Activated CD4-positive, alpha-beta memory T cell treated with anti-CD3 and anti-CD28 coated beads, Interleukin-2, amount 10 ng/mL, durations not matched to agents 7 days and 5 days (primary cell): Measurements from ENCODE around the gene NFASC. TPM values are rescaled to one million over a fixed set of nuclear protein-coding genes. Genes with fewer than 3 reads are reported as not detected.

Experiments
- CTCF ChIA-PET: fragments of 350-600 bp; sonication (Branson Sonifier 250); formaldehyde crosslinking; loops from one replicate; lab custom pipeline; 2021; ENCODE audit warnings: antibody characterized with exemption, inconsistent platforms; lab: Charles Lee
- POLR2A ChIA-PET: fragments of 350-600 bp; sonication (Branson Sonifier 250); formaldehyde crosslinking; loops from one replicate; lab custom pipeline; 2021; ENCODE audit warnings: antibody characterized with exemption; lab: Charles Lee
- DNase-seq: peaks from one replicate; pipeline ENCODE4 v3.0.0-alpha.2; 2020
- H3K27ac Mint-ChIP-seq: one replicate; pipeline ENCODE4 v1.8.0; 2021; ENCODE audit warnings: mild to moderate bottlenecking, mixed read lengths
- H3K27me3 Mint-ChIP-seq: one replicate; pipeline ENCODE4 v1.8.0; 2021; ENCODE audit warnings: mixed read lengths
- H3K36me3 Mint-ChIP-seq: one replicate; pipeline ENCODE4 v1.8.0; 2021; ENCODE audit warnings: low read depth, mixed read lengths
- H3K4me1 Mint-ChIP-seq: one replicate; pipeline ENCODE4 v1.8.0; 2021; ENCODE audit warnings: mixed read lengths
- H3K4me3 Mint-ChIP-seq: one replicate; pipeline ENCODE4 v1.8.0; 2021; ENCODE audit warnings: mild to moderate bottlenecking, mixed read lengths
- H3K9me3 Mint-ChIP-seq: one replicate; pipeline ENCODE4 v1.8.0; 2021; ENCODE audit warnings: mixed read lengths
- total RNA-seq, 2 experiments: library from RNA; stranded (reverse); gene quantifications; one replicate each; pipeline ENCODE4 v1.2.3, GENCODE V29; 2021

The NFASC gene
- total RNA-seq, 2 experiments from 2014 or later: 0.10 to 0.40 TPM

DNA sequence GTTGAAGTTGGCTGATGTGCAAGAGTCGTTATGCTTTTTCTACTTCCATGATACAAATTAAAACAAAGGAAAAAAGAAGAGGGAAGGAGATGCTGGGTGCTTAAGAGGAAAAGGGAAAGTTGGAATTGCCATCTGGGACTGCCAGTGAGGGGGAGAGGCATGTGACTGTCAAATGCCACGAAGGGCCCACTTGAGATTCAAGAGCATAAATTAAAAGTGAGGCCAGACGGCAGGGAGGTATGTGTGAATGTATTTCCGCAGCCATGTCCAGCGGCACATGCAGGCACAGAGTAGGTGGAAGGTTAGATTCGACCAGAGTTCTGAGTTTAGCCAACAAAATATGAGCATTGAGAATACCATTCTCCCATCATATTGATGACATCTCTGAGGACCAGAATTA, 32.0 kb downstream of the NFASC start:
- Mint-ChIP-seq H3K4me3 (no peak overlapping the region), H3K27ac (no peak overlapping the region), H3K36me3 (no peaks in the 10 kb centered on the region), H3K27me3 (peaks cover 46% of the 10 kb centered on the region), H3K4me1 (no peaks in the 10 kb centered on the region), H3K9me3 (no peaks in the 10 kb centered on the region)
- ChIA-PET CTCF (no interaction called here), POLR2A (no interaction called here)
- no peak for DNase-seq

DNA sequence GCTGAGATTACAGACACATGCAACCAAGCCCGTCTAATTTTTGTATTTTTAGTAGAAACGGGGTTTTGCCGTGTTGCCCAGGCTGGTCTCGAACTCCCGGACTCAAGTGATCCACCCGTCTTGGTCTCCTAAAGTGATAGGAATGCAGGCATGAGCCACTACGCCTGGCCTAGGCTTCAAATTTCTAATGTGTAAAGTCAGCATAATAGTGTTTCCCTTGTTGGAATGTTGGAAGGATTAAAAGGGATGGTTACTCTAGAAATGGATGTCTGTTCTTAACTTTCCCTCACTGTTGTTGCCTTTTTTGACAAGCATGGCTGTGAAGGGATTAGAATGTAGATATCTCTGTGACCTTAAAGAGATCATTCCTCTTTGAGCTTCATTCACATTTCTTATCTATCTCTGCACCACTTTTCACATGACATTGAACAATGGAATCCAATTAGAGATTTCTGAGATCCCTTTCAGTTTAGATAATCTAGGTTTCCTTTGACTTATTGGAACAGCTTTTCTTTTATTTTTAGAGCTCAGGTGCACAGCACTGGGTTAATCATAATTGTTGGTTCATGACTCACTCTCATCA, 33.7 kb downstream of the NFASC start:
- CTCF ChIA-PET: interaction anchor here (1.0 kb wide), 1 partner anchor 98 kb away, joined by 3 read pairs; no protein-coding TSS in a partner anchor
- Mint-ChIP-seq H3K36me3 (no peaks in the 10 kb centered on the region), H3K9me3 (no peaks in the 10 kb centered on the region), H3K27me3 (peaks cover 54% of the 10 kb centered on the region), H3K27ac (no peak overlapping the region), H3K4me1 (no peaks in the 10 kb centered on the region), H3K4me3 (no peak overlapping the region)
- POLR2A ChIA-PET: no interaction called here
- DNase-seq: no peak

DNA sequence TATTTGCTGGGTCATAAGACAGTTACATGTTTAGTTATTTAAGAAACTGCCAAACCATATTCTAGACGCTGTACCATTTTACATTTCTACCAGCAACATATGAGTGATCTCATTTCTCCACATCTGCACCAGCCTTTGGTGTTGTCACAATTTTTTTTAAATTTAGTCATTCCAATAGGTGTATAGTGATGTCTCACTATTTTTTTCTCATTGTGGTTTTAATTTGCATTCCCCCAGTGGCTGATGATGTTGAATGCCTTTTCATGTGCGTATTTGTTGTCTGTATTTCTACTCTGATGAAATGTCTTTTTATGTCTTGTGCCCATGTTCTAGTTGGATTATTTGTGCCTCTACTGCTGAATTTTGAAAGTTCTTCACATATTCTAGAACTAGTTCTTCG, 38.4 kb downstream of the NFASC start:
- H3K4me1 Mint-ChIP-seq: no peaks in the 10 kb centered on the region
- POLR2A ChIA-PET: no interaction called here
- no peak overlapping the region for H3K4me3 Mint-ChIP-seq

DNA sequence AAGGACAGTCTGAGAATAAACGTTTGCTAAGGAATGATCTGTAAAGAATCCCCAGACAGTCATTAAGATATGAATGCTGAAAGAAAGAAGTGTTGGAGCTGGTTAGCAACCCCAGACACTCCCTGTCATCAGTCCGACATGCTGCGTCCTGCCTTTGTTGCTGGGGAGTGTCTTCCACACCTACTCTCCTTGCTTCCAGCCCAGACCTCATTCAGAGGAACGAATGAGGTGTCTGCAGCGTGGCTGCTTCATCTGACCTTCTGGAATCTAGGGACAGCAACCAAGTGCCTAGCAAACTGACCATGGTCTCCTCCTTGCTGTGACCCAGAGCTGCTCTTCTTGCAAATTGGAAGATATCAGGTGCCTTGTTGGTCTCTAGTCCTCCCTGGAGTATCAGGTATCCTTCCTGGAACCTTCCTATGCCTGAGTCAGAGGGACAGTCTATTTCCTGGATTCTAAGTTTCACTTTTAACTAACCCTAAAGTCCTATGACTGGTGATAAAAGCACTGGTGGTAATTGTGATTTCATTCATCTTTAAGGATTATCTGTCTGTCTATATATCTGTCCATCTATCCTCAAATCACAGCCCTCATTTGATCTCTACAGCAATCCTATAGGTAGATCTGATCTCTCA, 45.3 kb downstream of the NFASC start:
- CTCF ChIA-PET: no interaction called here
- Mint-ChIP-seq H3K27me3 (peaks cover 10% of the 10 kb centered on the region), H3K27ac (no peak overlapping the region), H3K9me3 (peaks cover 4% of the 10 kb centered on the region), H3K4me1 (peaks cover 2% of the 10 kb centered on the region), H3K36me3 (no peaks in the 10 kb centered on the region), H3K4me3 (no peak overlapping the region)
- POLR2A ChIA-PET: no interaction called here
- no peak for DNase-seq

More for the DNA sequence above, 38.4 kb downstream of the NFASC start:
- no peaks in the 10 kb centered on the region for H3K36me3 Mint-ChIP-seq
- DNase-seq: no peak
- CTCF ChIA-PET: interaction anchor here (1.3 kb wide), 1 partner anchor 10 kb away, joined by 3 read pairs; no protein-coding TSS in a partner anchor
- peaks cover under 1% of the 10 kb centered on the region for H3K9me3 Mint-ChIP-seq
- no peak overlapping the region for H3K27ac Mint-ChIP-seq
- H3K27me3 Mint-ChIP-seq: peaks cover 37% of the 10 kb centered on the region

DNA sequence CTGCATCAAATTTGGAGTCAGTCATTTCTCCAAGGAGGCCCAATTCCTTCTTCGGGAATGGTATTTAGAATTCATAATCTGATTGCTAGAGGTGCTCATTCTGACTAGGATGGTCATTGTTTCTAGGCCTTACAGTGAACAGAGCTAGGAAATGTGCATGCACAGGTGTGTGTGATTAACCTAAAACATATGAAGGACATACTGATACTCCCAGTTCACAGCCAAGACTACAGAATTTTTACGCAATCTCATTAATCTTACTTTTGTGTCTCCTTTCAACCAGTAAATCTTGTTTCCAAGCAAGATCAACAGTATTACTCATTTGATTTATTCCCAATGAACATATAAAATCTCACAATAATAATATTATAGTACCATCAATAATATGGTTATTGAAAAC, 47.1 kb downstream of the NFASC start:
- H3K4me3 Mint-ChIP-seq: no peak overlapping the region
- ChIA-PET POLR2A (no interaction called here), CTCF (interaction anchor here (0.6 kb wide), 1 partner anchor 22 kb away, joined by 3 read pairs; no protein-coding TSS in a partner anchor)
- H3K36me3 Mint-ChIP-seq: no peaks in the 10 kb centered on the region
- H3K4me1 Mint-ChIP-seq: peaks cover 2% of the 10 kb centered on the region
- DNase-seq: no peak
- H3K9me3 Mint-ChIP-seq: peaks cover 4% of the 10 kb centered on the region
- H3K27ac Mint-ChIP-seq: no peak overlapping the region
- peaks cover 7% of the 10 kb centered on the region for H3K27me3 Mint-ChIP-seq

DNA sequence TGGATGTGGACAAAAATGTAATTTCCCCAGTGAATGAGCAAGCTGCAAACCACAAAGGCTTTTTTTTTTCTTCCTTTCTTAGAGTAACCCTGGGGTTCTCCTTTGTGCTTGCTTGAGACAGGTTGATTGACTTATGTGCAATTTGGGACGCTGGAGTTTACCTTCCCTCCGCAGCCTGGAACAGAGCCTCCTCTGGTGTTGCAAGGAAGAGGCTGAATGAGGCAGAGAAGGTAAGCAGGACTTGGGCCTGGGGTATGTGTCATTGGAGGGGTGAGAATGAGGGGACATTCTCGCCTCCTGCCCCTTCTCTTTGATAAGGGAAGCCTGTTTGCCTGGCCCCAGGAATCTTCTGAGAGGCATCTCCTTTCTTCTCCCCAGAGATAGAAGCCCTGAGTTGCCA, 49.8 kb downstream of the NFASC start:
- no peaks in the 10 kb centered on the region for H3K36me3 Mint-ChIP-seq
- no peaks in the 10 kb centered on the region for H3K9me3 Mint-ChIP-seq
- H3K4me3 Mint-ChIP-seq: no peak overlapping the region
- no peak for DNase-seq
- no peak overlapping the region for H3K27ac Mint-ChIP-seq
- ChIA-PET CTCF (interaction anchor here (1.0 kb wide), 1 partner anchor 114 kb away, joined by 3 read pairs; no protein-coding TSS in a partner anchor), POLR2A (no interaction called here)
- H3K27me3 Mint-ChIP-seq: peaks cover 14% of the 10 kb centered on the region
- peaks cover 2% of the 10 kb centered on the region for H3K4me1 Mint-ChIP-seq

DNA sequence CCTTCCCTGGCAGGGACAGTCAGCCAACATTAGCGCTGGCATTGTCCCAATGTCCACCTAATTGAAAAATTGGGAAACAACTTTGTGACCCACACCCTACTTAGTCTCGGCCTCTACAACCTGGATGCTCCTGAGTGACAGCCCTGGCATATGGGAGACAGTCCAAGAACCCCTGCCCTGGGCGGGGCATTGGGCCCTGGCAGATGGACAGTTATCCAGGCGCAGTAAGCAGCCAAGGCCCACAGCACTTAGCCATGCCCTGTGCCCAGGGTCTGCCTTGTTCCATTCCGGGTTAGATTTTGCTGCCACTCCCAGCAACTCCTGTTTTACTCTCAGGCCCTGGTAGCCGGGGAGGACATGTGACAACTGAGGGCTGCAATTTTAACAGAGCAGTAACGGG, 50.3 kb downstream of the NFASC start:
- no peak for DNase-seq
- POLR2A ChIA-PET: no interaction called here
- peaks cover 14% of the 10 kb centered on the region for H3K27me3 Mint-ChIP-seq
- H3K4me1 Mint-ChIP-seq: peaks cover 2% of the 10 kb centered on the region
- no peak overlapping the region for H3K4me3 Mint-ChIP-seq
- no peaks in the 10 kb centered on the region for H3K9me3 Mint-ChIP-seq
- H3K36me3 Mint-ChIP-seq: no peaks in the 10 kb centered on the region
- no peak overlapping the region for H3K27ac Mint-ChIP-seq
- CTCF ChIA-PET: no interaction called here

DNA sequence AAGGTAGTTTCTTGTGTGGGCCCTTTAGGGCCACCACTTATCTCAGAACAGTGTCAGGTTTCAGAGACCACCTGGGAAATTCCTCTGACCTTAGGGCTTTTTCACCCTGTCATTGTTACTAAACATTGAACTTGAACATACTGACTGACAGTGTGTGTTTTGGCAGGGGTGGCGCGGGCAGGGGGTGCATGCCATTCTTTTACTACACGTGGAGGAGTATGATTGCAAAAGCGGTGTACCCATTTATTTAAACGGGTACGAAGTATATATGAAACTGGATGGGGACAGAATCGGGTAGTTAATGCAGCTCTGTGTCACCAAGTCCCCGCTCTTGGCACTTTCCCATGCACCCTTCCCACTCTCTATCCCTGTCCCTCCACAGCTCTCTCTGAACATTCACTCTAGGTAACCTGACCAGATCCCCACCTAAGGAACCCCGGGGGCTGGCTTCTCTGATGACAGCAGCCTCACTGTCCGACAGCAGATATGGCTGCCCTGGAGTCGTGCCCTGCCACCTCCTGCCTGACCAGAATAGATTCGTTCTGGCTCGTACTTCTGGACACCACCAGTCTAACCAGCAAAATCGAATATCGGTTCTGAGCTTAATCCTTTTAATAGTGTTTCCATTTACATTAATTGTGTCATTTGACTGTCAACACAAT, 51.3 kb downstream of the NFASC start:
- no peak overlapping the region for H3K4me3 Mint-ChIP-seq
- DNase-seq: no peak
- no peaks in the 10 kb centered on the region for H3K9me3 Mint-ChIP-seq
- no peaks in the 10 kb centered on the region for H3K4me1 Mint-ChIP-seq
- ChIA-PET POLR2A (no interaction called here), CTCF (no interaction called here)
- H3K27ac Mint-ChIP-seq: no peak overlapping the region
- no peaks in the 10 kb centered on the region for H3K36me3 Mint-ChIP-seq
- peaks cover 14% of the 10 kb centered on the region for H3K27me3 Mint-ChIP-seq

DNA sequence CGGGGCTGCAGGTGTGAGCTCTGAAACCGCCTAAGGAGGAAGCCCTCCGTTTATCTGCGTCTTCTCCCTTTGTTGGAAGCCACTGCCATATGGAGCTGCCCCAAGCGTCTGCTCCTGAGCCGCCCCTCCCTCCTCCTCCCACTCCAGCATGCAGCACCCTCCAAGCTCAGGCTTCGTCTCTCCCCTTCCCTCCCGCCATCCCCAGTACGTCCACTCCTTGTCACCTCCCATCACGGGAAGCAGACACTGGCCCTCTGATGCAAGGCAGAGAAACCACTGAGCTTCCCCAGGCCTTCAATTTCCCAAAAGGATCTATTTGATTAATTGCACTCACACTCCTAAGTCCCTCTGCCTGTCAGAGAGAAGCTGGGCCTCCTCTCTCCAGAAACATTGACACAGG, 52.5 kb downstream of the NFASC start:
- H3K9me3 Mint-ChIP-seq: no peaks in the 10 kb centered on the region
- ChIA-PET POLR2A (no interaction called here), CTCF (interaction anchor here (1.0 kb wide), 1 partner anchor 19 kb away, joined by 3 read pairs; no protein-coding TSS in a partner anchor)
- no peaks in the 10 kb centered on the region for H3K4me1 Mint-ChIP-seq
- H3K4me3 Mint-ChIP-seq: no peak overlapping the region
- no peaks in the 10 kb centered on the region for H3K36me3 Mint-ChIP-seq
- peaks cover 15% of the 10 kb centered on the region for H3K27me3 Mint-ChIP-seq
- DNase-seq: no peak
- no peak overlapping the region for H3K27ac Mint-ChIP-seq

DNA sequence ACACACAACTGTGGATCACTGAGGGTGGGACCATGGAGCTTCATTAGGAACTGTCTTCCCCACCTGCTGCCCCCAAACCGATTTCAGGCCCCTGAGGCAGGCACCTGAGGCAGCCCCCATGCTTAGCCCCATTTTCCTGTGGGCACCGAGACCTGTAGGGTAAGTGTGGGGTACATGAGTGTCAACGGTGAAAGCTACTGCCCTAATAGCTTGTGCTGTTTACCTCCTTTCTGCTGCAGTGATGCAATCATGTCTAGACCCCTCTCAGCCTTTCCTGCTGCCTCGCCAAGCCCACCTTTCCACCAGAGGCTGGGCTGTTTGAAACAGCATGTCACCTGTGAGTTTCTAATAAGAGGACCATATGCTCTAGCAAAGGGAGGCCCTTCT, 53.0 kb downstream of the NFASC start:
- no peaks in the 10 kb centered on the region for H3K4me1 Mint-ChIP-seq
- H3K4me3 Mint-ChIP-seq: no peak overlapping the region
- no peaks in the 10 kb centered on the region for H3K36me3 Mint-ChIP-seq
- peaks cover 15% of the 10 kb centered on the region for H3K27me3 Mint-ChIP-seq
- H3K9me3 Mint-ChIP-seq: no peaks in the 10 kb centered on the region
- POLR2A ChIA-PET: no interaction called here
- CTCF ChIA-PET: interaction anchor here (1.0 kb wide), 1 partner anchor 19 kb away, joined by 3 read pairs; no protein-coding TSS in a partner anchor
- DNase-seq: no peak
- no peak overlapping the region for H3K27ac Mint-ChIP-seq

DNA sequence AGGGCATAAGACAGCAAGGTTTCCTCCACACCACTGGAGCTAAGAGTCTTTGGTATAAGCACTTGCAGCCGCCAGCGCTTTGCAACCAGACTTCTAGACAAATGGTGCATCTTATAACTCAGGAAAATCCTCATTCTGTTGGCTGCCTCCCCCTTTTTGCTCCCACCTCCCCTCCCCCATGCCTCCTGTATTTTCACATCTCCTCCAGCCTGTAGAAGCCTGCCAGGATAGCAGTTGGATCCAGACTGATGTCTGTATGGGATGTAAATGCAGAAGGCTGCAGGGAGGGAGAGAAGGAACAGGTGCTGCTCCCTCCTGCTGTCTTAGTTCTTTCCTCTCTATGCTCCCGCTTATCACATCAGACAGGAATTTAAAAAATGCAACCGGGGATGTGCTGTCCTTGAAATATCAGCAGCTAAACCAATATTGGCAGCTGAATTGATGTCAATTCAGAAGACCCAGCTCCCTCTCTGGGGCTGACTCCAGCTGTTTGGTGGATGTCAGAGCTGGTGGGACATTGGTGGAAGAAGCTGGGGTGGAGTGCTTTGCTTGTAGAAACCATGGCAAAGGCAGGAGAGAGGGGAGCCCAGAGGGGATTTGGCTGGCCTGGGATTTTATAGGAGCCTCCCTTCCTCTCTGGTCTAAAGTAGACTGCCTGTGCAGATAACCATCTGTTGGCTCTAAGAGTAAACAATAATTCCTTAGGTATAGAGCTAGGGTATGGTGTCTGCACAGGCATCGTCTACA, 53.5 kb downstream of the NFASC start:
- H3K4me3 Mint-ChIP-seq: no peak overlapping the region
- POLR2A ChIA-PET: no interaction called here

DNA sequence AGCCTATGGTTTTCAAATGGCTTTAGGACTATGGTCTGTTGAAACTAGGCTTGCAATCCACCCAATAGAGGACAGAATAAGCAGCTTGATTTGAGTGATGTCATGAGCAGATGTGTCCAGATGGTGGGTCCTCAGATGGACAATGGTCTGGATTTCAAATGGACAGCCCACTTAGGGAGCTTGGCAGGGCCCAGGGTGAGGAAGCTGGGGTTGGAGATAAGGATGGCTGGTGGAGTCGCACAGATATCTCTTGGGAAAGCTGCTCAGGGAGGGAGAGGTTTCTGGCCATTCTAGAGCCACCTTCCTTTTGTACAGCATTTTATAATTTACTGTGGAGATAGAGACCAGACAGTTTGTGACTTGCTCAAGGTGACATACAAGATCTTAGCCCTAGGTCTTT, 55.0 kb downstream of the NFASC start:
- no peak overlapping the region for H3K4me3 Mint-ChIP-seq
- CTCF ChIA-PET: interaction anchor here (1.5 to 1.6 kb wide), 2 partner anchors 17 to 136 kb away, joined by 4 to 6 read pairs; no protein-coding TSS in a partner anchor
- no peak overlapping the region for H3K27ac Mint-ChIP-seq
- DNase-seq: no peak
- no peaks in the 10 kb centered on the region for H3K4me1 Mint-ChIP-seq
- H3K27me3 Mint-ChIP-seq: peaks cover 11% of the 10 kb centered on the region
- H3K36me3 Mint-ChIP-seq: no peaks in the 10 kb centered on the region
- POLR2A ChIA-PET: no interaction called here
- H3K9me3 Mint-ChIP-seq: no peaks in the 10 kb centered on the region

More for the DNA sequence above, 53.5 kb downstream of the NFASC start:
- Mint-ChIP-seq H3K27me3 (peaks cover 15% of the 10 kb centered on the region), H3K4me1 (no peaks in the 10 kb centered on the region), H3K36me3 (no peaks in the 10 kb centered on the region), H3K9me3 (no peaks in the 10 kb centered on the region), H3K27ac (no peak overlapping the region)
- DNase-seq: no peak
- CTCF ChIA-PET: interaction anchor here (1.5 to 1.6 kb wide), 2 partner anchors 18 to 137 kb away, joined by 4 to 6 read pairs; no protein-coding TSS in a partner anchor
